HUES48 (cell line): ENCODE data around the gene TRAPPC6A.
A peak's percentile ranks its signal among the peaks of the same experiment; 100 is the strongest.
"Not testable (repeated sequence)": the region's sequence is repeated elsewhere in the genome, so short reads cannot be mapped to it uniquely, and the experiment has no call there.

Experiments used
- H3K27ac ChIP-seq: one replicate; pipeline ENCODE4 v1.7.0; 2013; ENCODE audit warnings: low read depth, low read length, inconsistent platforms
- H3K27me3 ChIP-seq: 2 replicates; pipeline ENCODE4 v1.6.1; 2013; ENCODE audit warnings: mild to moderate bottlenecking, low read length; ENCODE audit not compliant: control insufficient read depth, insufficient read depth
- H3K36me3 ChIP-seq: 2 replicates; pipeline ENCODE4 v1.6.1; 2013; ENCODE audit warnings: low read length; ENCODE audit not compliant: control insufficient read depth, insufficient read depth
- H3K4me1 ChIP-seq: 2 replicates; pipeline ENCODE4 v1.6.1; 2013; ENCODE audit warnings: mild to moderate bottlenecking, low read length; ENCODE audit not compliant: control insufficient read depth, insufficient read depth
- H3K4me3 ChIP-seq: 2 replicates; pipeline ENCODE4 v1.5.1; 2013; ENCODE audit warnings: mild to moderate bottlenecking, low read depth, low read length
- H3K9ac ChIP-seq: 2 replicates; pipeline ENCODE4 v1.6.1; 2013; ENCODE audit warnings: mild to moderate bottlenecking, low read depth, low read length, moderate library complexity
- H3K9me3 ChIP-seq: 2 replicates; pipeline ENCODE4 v1.6.1; 2013; ENCODE audit warnings: low read length; ENCODE audit not compliant: control insufficient read depth, insufficient read depth

The TRAPPC6A gene

DNA sequence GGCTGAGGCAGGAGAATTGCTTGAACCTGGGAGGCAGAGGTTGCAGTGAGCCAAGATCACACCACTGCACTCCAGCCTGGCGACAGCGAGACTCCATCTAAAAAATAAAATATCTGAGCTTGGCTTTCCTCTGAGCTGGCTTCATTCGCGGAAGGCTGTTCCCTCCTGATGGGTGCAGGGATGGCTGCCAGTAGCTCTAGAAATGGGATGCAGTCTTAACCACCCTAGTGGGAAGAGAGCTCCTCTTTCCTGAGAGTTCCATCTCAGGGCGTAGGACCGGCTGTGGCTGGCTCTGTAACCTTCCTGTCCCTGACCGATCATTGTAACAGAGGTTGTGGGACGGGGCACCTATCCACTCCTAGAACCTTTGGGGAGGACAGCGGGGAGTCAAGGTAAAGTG lies 52.7 kb downstream of the TRAPPC6A start:
- Histone ChIP-seq H3K9me3 (no peaks in the 10 kb centered on the region), H3K9ac (no peak overlapping the region)

GRCh38 chr19:45124021-45124420 lies 54.0 kb downstream of the TRAPPC6A start:
- Histone ChIP-seq H3K27ac (no peak overlapping the region), H3K4me3 (no peak overlapping the region), H3K9me3 (no peaks in the 10 kb centered on the region), H3K4me1 (no peaks in the 10 kb centered on the region), H3K9ac (no peak overlapping the region), H3K27me3 (no peaks in the 10 kb centered on the region), H3K36me3 (peaks cover 3% of the 10 kb centered on the region; the same call in 1 of the 2 replicates)

More for the DNA sequence above, 52.7 kb downstream of the TRAPPC6A start:
- Histone ChIP-seq H3K36me3 (peaks cover 3% of the 10 kb centered on the region; the same call in 1 of the 2 replicates), H3K27ac (no peak overlapping the region), H3K4me3 (no peak overlapping the region), H3K27me3 (no peaks in the 10 kb centered on the region), H3K4me1 (peaks cover 1% of the 10 kb centered on the region; the same call in 1 of the 2 replicates)

DNA sequence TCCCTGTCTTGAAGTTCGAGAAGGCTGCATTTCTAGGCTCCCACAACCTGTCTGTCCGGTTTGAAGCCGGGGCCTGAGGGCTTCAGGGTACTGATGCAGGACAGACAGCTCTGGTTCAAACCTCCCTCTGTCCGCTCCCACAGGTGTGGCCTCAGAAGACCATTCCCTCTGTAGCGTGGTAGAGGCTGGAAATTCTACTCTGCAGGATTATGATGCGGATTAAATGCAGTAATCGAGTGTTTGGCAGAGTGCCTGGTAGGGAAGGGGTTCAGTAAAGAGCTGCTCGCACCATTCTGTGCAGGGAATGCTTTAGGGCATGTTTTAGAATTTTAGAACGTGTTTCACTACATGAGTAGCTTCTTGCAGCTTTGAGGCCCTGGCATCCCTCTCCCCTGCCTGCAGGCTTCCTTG lies 54.6 kb downstream of the TRAPPC6A start:
- no peak overlapping the region for H3K27ac ChIP-seq

GRCh38 chr19:45122832-45123231 lies 55.2 kb downstream of the TRAPPC6A start:
- no peak overlapping the region for H3K4me3 ChIP-seq
- no peaks in the 10 kb centered on the region for H3K4me1 ChIP-seq
- no peak overlapping the region for H3K27ac ChIP-seq
- H3K36me3 ChIP-seq = no peaks in the 10 kb centered on the region
- H3K27me3 ChIP-seq = no peaks in the 10 kb centered on the region
- no peak overlapping the region for H3K9ac ChIP-seq
- no peaks in the 10 kb centered on the region for H3K9me3 ChIP-seq

More for the DNA sequence above, 54.6 kb downstream of the TRAPPC6A start:
- H3K4me1 ChIP-seq = no peaks in the 10 kb centered on the region
- H3K9me3 ChIP-seq = no peaks in the 10 kb centered on the region
- no peak overlapping the region for H3K4me3 ChIP-seq
- H3K9ac ChIP-seq = no peak overlapping the region
- no peaks in the 10 kb centered on the region for H3K36me3 ChIP-seq
- no peaks in the 10 kb centered on the region for H3K27me3 ChIP-seq

GRCh38 chr19:45121827-45122345 lies 56.2 kb downstream of the TRAPPC6A start:
- H3K36me3 ChIP-seq = no peaks in the 10 kb centered on the region
- H3K27me3 ChIP-seq = no peaks in the 10 kb centered on the region
- no peak overlapping the region for H3K4me3 ChIP-seq
- H3K9ac ChIP-seq = no peak overlapping the region
- H3K27ac ChIP-seq = no peak overlapping the region
- no peaks in the 10 kb centered on the region for H3K9me3 ChIP-seq
- no peaks in the 10 kb centered on the region for H3K4me1 ChIP-seq

DNA sequence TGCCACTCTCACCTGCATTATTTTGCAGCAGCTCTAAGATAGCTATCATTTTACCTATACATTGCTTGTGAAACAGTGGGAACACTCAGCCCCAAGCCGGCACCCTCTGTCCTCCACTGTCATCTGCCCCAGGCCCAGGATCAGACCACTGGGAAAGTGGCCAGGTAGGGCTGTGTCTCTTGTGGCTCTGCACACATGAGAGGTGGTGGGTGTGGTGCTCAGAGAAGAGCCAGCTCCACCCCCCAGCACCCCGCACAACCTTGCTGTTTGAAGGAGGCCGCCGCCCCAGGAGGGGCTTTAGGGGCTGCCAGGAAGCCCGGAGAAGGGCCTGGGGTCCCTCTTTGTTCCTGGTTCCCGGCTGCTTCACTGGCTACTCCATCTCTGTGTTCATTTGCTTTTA lies 58.5 kb downstream of the TRAPPC6A start:
- no peaks in the 10 kb centered on the region for H3K4me1 ChIP-seq
- H3K4me3 ChIP-seq = no peak overlapping the region
- H3K9ac ChIP-seq = no peak overlapping the region
- H3K36me3 ChIP-seq = no peaks in the 10 kb centered on the region
- no peaks in the 10 kb centered on the region for H3K27me3 ChIP-seq
- no peaks in the 10 kb centered on the region for H3K9me3 ChIP-seq
- H3K27ac ChIP-seq = no peak overlapping the region

- not testable (repeated sequence) for H3K4me1 ChIP-seq, H3K4me3 ChIP-seq, H3K36me3 ChIP-seq, H3K9ac ChIP-seq, H3K9me3 ChIP-seq, H3K27ac ChIP-seq, H3K27me3 ChIP-seq
These were observed 59.3 kb downstream of the TRAPPC6A start for GRCh38 chr19:45118591-45119355.

DNA sequence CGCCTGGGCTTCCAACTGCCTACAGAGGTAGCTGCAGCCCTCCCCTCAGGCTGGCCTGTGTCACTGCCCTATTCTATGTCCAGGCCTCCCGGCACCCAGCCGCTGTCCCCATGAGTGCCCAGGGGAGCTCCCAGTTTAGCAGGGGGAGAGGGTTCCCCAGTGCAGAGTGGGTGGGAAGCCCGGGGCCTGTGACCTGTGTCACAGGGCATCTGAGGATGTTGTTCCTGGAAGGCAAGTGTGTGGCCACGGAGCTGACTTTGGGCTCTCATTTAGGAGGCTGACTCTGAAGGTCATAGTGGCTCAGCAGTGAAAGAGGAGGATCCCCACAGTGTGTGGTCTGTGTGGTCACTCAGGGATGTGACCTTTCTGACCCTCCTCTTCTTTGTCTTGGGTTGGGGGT lies 59.9 kb downstream of the TRAPPC6A start:
- Histone ChIP-seq H3K9ac (no peak overlapping the region), H3K36me3 (no peaks in the 10 kb centered on the region), H3K9me3 (no peaks in the 10 kb centered on the region), H3K4me1 (no peaks in the 10 kb centered on the region), H3K4me3 (no peak overlapping the region), H3K27me3 (no peaks in the 10 kb centered on the region), H3K27ac (no peak overlapping the region)

- Histone ChIP-seq H3K36me3 (no peaks in the 10 kb centered on the region), H3K9me3 (no peaks in the 10 kb centered on the region), H3K27me3 (no peaks in the 10 kb centered on the region), H3K4me3 (no peak overlapping the region), H3K4me1 (no peaks in the 10 kb centered on the region), H3K9ac (no peak overlapping the region), H3K27ac (peak overlapping the region; percentile 40)
These were observed 60.4 kb downstream of the TRAPPC6A start for GRCh38 chr19:45117671-45118070.

DNA sequence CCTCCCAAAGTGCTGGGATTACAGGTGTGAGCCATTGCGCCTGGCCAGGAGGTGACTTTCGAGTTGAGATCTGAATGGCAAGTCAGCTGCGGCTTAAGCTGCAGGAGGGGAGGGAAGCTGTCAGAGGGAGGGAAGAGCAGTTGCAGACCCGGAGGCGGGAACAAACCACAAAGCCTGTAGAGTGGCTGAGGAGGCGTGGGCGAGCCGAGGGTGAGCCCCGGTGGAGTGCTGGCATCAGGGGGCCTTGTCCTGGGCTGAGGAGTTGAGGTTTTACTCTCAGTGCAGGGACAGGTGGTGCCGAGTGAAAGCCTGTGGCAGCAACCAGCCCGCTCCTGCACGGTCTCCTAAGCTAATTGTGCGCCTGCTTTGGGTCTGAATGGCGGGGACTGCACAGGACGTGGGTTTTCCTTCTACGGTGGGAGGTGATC lies 60.9 kb downstream of the TRAPPC6A start:
- Histone ChIP-seq H3K9ac (no peak overlapping the region), H3K9me3 (no peaks in the 10 kb centered on the region), H3K27ac (peak overlapping the region; percentile 40), H3K4me1 (no peaks in the 10 kb centered on the region), H3K36me3 (no peaks in the 10 kb centered on the region), H3K4me3 (no peak overlapping the region), H3K27me3 (no peaks in the 10 kb centered on the region)

DNA sequence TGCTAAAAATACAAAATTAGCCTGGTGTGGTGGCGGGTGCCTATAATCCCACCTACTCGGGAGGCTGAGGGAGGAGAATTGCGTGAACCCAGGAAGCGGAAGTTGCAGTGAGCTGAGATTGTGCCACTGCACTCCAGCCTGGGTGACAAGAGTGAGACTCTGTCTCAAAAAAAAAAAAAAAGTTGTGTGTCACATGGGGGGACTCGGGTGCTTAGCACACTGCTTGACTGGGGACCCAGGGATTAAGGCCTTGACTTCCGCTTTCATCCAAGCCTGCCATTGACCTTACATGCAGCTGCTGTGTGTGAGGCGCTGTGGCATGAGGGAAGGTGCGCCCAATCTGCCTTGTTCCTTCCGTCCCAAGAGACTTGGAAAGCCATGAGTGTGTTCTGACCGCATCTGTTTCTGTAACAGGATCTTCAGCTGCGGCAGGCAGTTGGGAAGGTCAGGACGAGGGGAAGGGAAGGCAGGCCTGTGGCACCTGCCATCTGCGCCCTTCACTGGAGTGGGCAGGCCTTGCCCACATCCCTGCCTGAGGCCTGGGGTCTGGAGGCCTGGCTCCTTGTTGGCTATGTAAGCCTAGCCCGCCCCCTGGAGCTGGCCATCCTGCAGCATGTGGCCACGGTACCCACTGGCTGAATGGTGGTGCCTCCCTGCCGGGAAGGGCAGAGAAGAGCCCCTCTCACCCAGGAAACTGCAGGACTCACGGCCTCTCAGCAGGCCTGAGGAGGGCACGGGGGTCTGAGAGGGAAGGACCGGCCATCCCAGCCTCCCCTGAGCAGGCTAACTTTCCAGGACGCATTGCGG lies 62.0 kb downstream of the TRAPPC6A start:
- Histone ChIP-seq H3K4me3 (no peak overlapping the region), H3K27me3 (no peaks in the 10 kb centered on the region), H3K27ac (no peak overlapping the region), H3K9ac (no peak overlapping the region), H3K9me3 (no peaks in the 10 kb centered on the region), H3K4me1 (no peaks in the 10 kb centered on the region), H3K36me3 (no peaks in the 10 kb centered on the region)
